Measurements from ENCODE around the gene FAM200B. TPM values are rescaled to one million over a fixed set of nuclear protein-coding genes. Genes with fewer than 3 reads are reported as not detected.

Gene FAM200B
- total RNA-seq = 14.7 and 20.3 TPM in 2 replicates

DNA sequence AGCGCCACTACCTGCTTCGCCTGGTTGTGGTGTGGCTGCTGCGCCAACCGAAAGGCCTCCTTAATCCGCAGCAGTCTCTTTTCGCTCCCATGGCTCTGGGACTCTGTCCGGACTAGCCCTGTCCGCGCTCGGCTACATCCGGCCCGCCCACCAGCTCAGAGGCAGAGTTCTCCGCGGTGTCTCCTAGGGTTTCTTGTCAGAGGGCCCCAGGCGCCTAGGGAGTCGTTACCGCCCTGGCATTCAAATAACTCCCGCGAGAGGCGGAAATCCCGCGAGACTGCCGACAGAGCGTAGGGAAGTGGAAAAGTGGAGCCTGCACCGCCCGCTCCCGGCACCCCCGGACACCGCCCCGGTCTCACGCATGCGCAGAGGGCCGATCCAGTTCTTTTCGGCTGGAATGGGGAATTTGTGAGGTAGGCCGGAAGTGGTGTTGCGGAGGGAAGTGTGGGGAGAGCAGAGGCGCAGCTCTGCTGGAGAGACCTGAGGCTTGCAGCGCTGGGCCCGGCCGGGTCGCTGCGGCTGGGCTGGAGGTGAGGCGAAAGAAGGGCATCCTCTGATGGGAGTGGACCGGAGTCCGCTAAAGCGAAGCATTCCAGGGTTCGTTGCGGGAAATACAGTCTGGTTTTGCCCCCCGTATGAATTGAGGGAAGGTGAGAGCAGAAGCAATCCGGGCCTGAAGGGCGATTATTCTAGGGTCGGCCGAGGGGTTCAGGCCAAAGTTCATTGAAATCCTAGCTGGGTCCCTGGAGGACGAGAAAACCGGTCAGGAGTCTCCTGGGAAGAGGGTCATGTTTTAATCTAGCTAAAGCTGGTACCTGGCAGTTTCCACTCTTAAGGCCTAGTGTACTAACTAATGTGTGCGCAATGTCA, at the start of gene FAM200B:
Gene FAM200B (plus strand): TSS at position 456 of the 870 bp plus-strand sequence. CDS start 5,151 bp downstream, outside the sequence.

GRCh38 chr4:15655223-15656037, 26.2 kb upstream of the FAM200B start, which contains the start of gene FBXL5:
TSS of gene FBXL5 (minus strand) at chr4:15655357. CDS start at chr4:15655287, 70 bp downstream.

DNA sequence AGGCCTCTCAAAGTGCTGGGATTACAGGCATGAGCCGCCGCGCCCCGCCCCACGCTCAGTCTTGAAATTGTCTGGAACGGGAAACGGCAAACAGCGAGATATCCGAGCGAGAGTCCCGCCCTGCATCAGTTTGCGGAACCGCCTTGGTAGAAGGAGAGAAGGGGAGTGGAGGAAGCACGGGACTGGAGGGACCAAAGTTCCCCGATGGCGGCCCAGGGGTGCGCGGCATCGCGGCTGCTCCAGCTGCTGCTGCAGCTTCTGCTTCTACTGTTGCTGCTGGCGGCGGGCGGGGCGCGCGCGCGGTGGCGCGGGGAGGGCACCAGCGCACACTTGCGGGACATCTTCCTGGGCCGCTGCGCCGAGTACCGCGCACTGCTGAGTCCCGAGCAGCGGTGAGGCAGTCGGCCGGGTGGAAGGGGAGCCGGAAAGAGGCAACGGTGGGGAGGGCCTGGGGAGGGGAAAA, 21.3 kb downstream of the FAM200B start, which contains the start of gene BST1:
Gene BST1 (plus strand): TSS at position 125 of the 463 bp plus-strand sequence. CDS start 80 bp downstream, at position 205.

Other genes with a start within 250 kb of the FAM200B start
- gene CC2D2A, start 211.9 kb upstream of the FAM200B start, total RNA-seq = 30.9 and 40.4 TPM in 2 replicates
- gene FBXL5, start 26.5 kb upstream of the FAM200B start, total RNA-seq = 86.1 and 100 TPM in 2 replicates
- 8.7 and 12.1 TPM in 2 replicates for gene BST1, start 21.2 kb downstream of the FAM200B start, total RNA-seq
- under 0.01 TPM in 1 of 2 replicates, not detected in the other for gene CD38, start 96.5 kb downstream of the FAM200B start, total RNA-seq

Measured in bronchial smooth muscle cell (primary cell).